Karpas-422 (cell line): ENCODE measurements around the gene ABCA13. TPM values are rescaled to one million over a fixed set of nuclear protein-coding genes. Genes with fewer than 3 reads are reported as not detected.

Experiments
- DNase-seq: peaks from one replicate; pipeline ENCODE4 v3.0.0-alpha.2; 2015
- H2AFZ ChIP-seq: fragments of 200-600 bp; sonication (generic); 2 replicates; pipeline ENCODE4 v1.6.1; 2014; ENCODE audit warnings: antibody characterized with exemption, low read length, mixed read lengths
- H3K27ac ChIP-seq: fragments of 200-600 bp; sonication (generic); 2 replicates; pipeline ENCODE4 v1.5.1; 2014; ENCODE audit warnings: mild to moderate bottlenecking, low read length, moderate library complexity
- H3K27me3 ChIP-seq: fragments of 200-600 bp; sonication (generic); 2 replicates; pipeline ENCODE4 v1.6.1; 2014; ENCODE audit warnings: low read length, mixed read lengths
- H3K36me3 ChIP-seq: fragments of 200-600 bp; sonication (generic); 2 replicates; pipeline ENCODE4 v1.6.1; 2014; ENCODE audit warnings: low read length, mixed read lengths; ENCODE audit not compliant: insufficient read depth
- H3K4me1 ChIP-seq: fragments of 200-600 bp; sonication (generic); 2 replicates; pipeline ENCODE4 v1.6.1; 2014; ENCODE audit warnings: mild to moderate bottlenecking, low read length, mixed read lengths
- H3K4me2 ChIP-seq: fragments of 200-600 bp; sonication (generic); 2 replicates; pipeline ENCODE4 v1.6.1; 2014; ENCODE audit warnings: low read length, low read depth, mild to moderate bottlenecking; ENCODE audit not compliant: poor library complexity, severe bottlenecking
- H3K4me3 ChIP-seq: fragments of 200-600 bp; sonication (generic); 2 replicates; pipeline ENCODE4 v1.5.1; 2014; ENCODE audit warnings: mild to moderate bottlenecking, antibody characterized with exemption, low read length, mixed read lengths
- H3K79me2 ChIP-seq: fragments of 200-600 bp; sonication (generic); 2 replicates; pipeline ENCODE4 v1.6.1; 2014; ENCODE audit warnings: mild to moderate bottlenecking, low read length, mixed read lengths
- H3K9ac ChIP-seq: fragments of 200-600 bp; sonication (generic); 2 replicates; pipeline ENCODE4 v1.6.0; 2014; ENCODE audit warnings: low read length
- H3K9me2 ChIP-seq: fragments of 200-600 bp; sonication (generic), shearing (Covaris generic); replicated peaks from 2 replicates; pipeline ENCODE4 v1.6.0; 2014; ENCODE audit warnings: mild to moderate bottlenecking, low read length, moderate library complexity; ENCODE audit not compliant: insufficient read depth
- H3K9me3 ChIP-seq: fragments of 300-700, 200-600 bp; sonication (generic); 2 replicates; pipeline ENCODE4 v1.6.1; 2014; ENCODE audit warnings: low read length, mixed read lengths
- H4K20me1 ChIP-seq: fragments of 200-600 bp; sonication (generic); 2 replicates; pipeline ENCODE4 v1.6.1; 2014; ENCODE audit warnings: mild to moderate bottlenecking, antibody characterized with exemption, low read length, low read depth; ENCODE audit not compliant: insufficient read depth
- total RNA-seq: library from RNA; depleted of rRNA; stranded (reverse); fragments of >200 nt; shearing (Covaris generic); gene quantifications from 2 replicates; pipeline ENCODE4 v1.2.3, GENCODE V29; 2014; ENCODE audit warnings: low replicate concordance

Gene ABCA13
- total RNA-seq, 1 experiment from 2014 or later, result not detected

DNA sequence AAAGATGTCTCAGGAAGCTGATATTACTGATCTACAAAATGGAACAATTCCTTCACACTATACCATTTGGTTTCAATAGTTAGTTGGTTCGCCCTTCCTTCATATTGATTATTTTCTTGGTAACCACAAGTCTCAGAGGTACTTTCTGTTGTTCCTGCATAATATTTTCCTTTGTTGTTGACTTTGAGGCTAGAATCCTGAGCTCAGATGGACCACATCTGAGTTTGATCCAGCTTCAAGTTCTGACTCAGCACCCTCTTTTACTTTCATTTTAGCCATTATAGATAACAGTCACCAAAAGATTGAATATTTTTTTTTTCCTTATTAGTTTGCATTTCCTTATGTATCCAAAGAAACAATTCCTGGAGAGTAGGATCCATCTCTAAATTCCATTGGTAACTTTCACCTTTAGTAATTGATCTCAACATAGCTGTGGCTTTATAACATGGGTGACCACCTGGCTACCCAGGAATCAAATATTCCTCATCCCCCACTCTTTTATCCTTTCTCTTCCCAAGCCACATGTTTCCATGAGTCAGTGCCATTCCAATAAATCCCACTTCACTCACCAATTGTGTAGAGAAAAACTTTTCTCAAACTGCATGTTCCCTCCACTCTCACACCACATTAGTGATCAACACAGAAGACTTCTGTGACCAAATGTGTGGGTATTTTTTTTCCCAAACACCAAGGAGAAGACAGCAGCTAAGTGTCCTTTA is 9.7 kb upstream of the ABCA13 start:
- DNase-seq, result no peak
- Histone ChIP-seq H3K4me2 (no peak overlapping the region), H3K79me2 (no peaks in the 10 kb centered on the region), H4K20me1 (no peaks in the 10 kb centered on the region), H3K9ac (no peak overlapping the region), H3K9me2 (no peaks in the 10 kb centered on the region), H3K4me1 (no peaks in the 10 kb centered on the region), H3K4me3 (no peak overlapping the region), H3K9me3 (no peaks in the 10 kb centered on the region), H3K27me3 (no peaks in the 10 kb centered on the region), H3K27ac (no peak overlapping the region), H2AFZ (no peak overlapping the region), H3K36me3 (no peaks in the 10 kb centered on the region)

- Histone ChIP-seq H3K4me3 (no peak overlapping the region), H3K27me3 (no peaks in the 10 kb centered on the region), H3K4me2 (no peak overlapping the region), H2AFZ (no peak overlapping the region), H4K20me1 (no peaks in the 10 kb centered on the region), H3K27ac (no peak overlapping the region), H3K36me3 (no peaks in the 10 kb centered on the region), H3K9me3 (no peaks in the 10 kb centered on the region), H3K9me2 (no peaks in the 10 kb centered on the region), H3K4me1 (no peaks in the 10 kb centered on the region), H3K79me2 (no peaks in the 10 kb centered on the region), H3K9ac (no peak overlapping the region)
- DNase-seq, result no peak
Measured at GRCh38 chr7:48165157-48165556, 6.1 kb upstream of the ABCA13 start.

DNA sequence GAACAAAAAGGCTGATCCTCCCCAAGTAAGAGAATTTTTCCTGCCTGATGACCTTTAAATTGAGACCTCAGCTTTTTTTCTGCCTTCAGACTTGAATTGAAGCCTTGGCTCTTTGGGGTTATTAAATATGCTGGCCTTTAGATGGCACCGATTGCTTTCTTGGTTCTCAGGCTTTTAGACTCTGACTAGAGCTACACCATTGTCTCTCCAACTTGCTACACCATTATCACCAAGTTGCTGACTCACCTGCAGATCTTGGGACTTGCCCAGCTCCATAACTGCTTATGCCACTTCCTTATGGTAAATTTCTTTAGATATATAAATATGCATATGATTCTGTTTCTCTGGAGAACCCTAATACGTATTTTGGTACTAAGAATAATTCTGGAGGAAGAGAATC is 3.1 kb upstream of the ABCA13 start:
- Histone ChIP-seq H3K9ac (no peak overlapping the region), H3K4me3 (no peak overlapping the region), H3K4me1 (no peaks in the 10 kb centered on the region), H3K9me3 (no peaks in the 10 kb centered on the region), H3K27me3 (no peaks in the 10 kb centered on the region), H4K20me1 (no peaks in the 10 kb centered on the region), H3K36me3 (no peaks in the 10 kb centered on the region), H3K4me2 (no peak overlapping the region), H3K79me2 (no peaks in the 10 kb centered on the region), H3K27ac (no peak overlapping the region), H3K9me2 (no peaks in the 10 kb centered on the region), H2AFZ (no peak overlapping the region)
- no peak for DNase-seq

GRCh38 chr7:48170506-48170905 is 752 bp upstream of the ABCA13 start:
- H3K9me3 ChIP-seq, result no peaks in the 10 kb centered on the region
- no peak overlapping the region for H3K27ac ChIP-seq
- DNase-seq, result no peak
- no peaks in the 10 kb centered on the region for H3K79me2 ChIP-seq
- H2AFZ ChIP-seq, result no peak overlapping the region
- no peaks in the 10 kb centered on the region for H3K27me3 ChIP-seq
- no peaks in the 10 kb centered on the region for H3K36me3 ChIP-seq
- no peak overlapping the region for H3K4me2 ChIP-seq
- H3K9ac ChIP-seq, result no peak overlapping the region
- no peaks in the 10 kb centered on the region for H4K20me1 ChIP-seq
- H3K9me2 ChIP-seq, result no peaks in the 10 kb centered on the region
- H3K4me1 ChIP-seq, result no peaks in the 10 kb centered on the region
- H3K4me3 ChIP-seq, result no peak overlapping the region

- Histone ChIP-seq H2AFZ (no peak overlapping the region), H3K9me3 (no peaks in the 10 kb centered on the region), H3K27me3 (no peaks in the 10 kb centered on the region), H3K79me2 (no peaks in the 10 kb centered on the region), H3K27ac (no peak overlapping the region), H3K4me3 (no peak overlapping the region), H4K20me1 (no peaks in the 10 kb centered on the region), H3K36me3 (no peaks in the 10 kb centered on the region), H3K9ac (no peak overlapping the region), H3K4me1 (no peaks in the 10 kb centered on the region), H3K9me2 (no peaks in the 10 kb centered on the region), H3K4me2 (no peak overlapping the region)
- no peak for DNase-seq
Measured at GRCh38 chr7:48173313-48173712, 2.1 kb downstream of the ABCA13 start.

GRCh38 chr7:48173756-48174382 is 2.6 kb downstream of the ABCA13 start:
- no peak for DNase-seq
- Histone ChIP-seq H3K4me1 (no peaks in the 10 kb centered on the region), H2AFZ (no peak overlapping the region), H3K9ac (no peak overlapping the region), H4K20me1 (no peaks in the 10 kb centered on the region), H3K79me2 (no peaks in the 10 kb centered on the region), H3K36me3 (no peaks in the 10 kb centered on the region), H3K4me3 (no peak overlapping the region), H3K27ac (no peak overlapping the region), H3K9me2 (no peaks in the 10 kb centered on the region), H3K9me3 (no peaks in the 10 kb centered on the region), H3K27me3 (no peaks in the 10 kb centered on the region), H3K4me2 (no peak overlapping the region)

GRCh38 chr7:48175019-48175418 is 3.8 kb downstream of the ABCA13 start:
- H3K27me3 ChIP-seq, result no peaks in the 10 kb centered on the region
- no peaks in the 10 kb centered on the region for H4K20me1 ChIP-seq
- H3K4me2 ChIP-seq, result no peak overlapping the region
- H3K36me3 ChIP-seq, result no peaks in the 10 kb centered on the region
- no peaks in the 10 kb centered on the region for H3K9me3 ChIP-seq
- no peak overlapping the region for H3K9ac ChIP-seq
- no peaks in the 10 kb centered on the region for H3K4me1 ChIP-seq
- no peaks in the 10 kb centered on the region for H3K9me2 ChIP-seq
- H3K27ac ChIP-seq, result no peak overlapping the region
- H3K79me2 ChIP-seq, result no peaks in the 10 kb centered on the region
- no peak overlapping the region for H3K4me3 ChIP-seq
- no peak overlapping the region for H2AFZ ChIP-seq
- DNase-seq, result no peak

DNA sequence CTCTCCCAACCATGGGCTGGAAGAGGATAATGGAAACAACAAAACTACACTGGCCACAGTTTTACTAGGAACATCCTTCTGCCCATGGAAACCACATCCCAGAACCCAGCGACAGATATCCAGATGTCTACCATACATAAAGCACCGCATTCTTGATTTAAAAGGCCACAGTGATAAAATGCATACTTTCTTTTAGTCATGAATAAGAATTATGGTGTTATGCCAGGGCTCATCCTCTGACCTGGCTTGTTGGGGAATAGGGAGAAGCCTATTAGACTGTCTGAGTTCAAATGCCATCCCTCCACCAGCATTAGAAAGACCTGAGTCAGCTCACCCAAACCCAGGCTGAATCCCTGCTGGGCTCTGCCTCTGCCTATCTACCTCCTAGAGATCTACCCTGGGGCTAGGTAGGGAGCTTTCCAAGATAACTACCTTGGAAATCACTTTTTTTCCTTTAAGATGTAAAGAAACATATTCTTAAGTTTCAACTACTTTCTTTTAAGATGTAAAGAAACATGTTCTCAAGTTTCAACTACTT is 5.2 kb downstream of the ABCA13 start:
- H3K4me1 ChIP-seq, result no peaks in the 10 kb centered on the region
- no peaks in the 10 kb centered on the region for H3K9me2 ChIP-seq
- no peak for DNase-seq
- no peaks in the 10 kb centered on the region for H3K79me2 ChIP-seq
- H3K9me3 ChIP-seq, result no peaks in the 10 kb centered on the region
- no peak overlapping the region for H3K4me3 ChIP-seq
- no peak overlapping the region for H3K27ac ChIP-seq
- H2AFZ ChIP-seq, result no peak overlapping the region
- no peak overlapping the region for H3K4me2 ChIP-seq
- no peak overlapping the region for H3K9ac ChIP-seq
- no peaks in the 10 kb centered on the region for H4K20me1 ChIP-seq
- no peaks in the 10 kb centered on the region for H3K36me3 ChIP-seq
- no peaks in the 10 kb centered on the region for H3K27me3 ChIP-seq
